ENCODE results near the gene GAPDHS. TPM values are rescaled to one million over a fixed set of nuclear protein-coding genes. Genes with fewer than 3 reads are reported as not detected.

The GAPDHS gene
- total RNA-seq, 4 donors from 2014 or later: not detected

DNA sequence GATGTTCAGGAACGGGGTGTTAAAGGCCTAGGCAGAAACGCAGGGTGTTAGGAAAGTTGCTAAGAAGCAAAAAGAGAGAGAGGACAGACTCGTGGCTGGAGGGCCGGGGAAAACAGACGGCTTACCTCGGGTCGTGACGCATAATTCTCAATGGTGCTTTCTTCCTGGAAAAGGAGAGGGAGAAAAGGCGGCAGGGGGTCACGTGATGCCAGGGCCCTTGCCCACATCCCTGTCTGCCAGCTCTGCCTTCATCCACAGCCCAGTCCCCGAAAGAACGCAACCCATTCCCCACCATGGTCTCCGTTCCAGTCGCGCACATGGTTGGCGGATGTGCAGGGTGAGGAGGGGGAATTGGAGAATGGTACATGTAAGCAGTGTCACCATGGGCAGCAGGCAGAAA is 44.6 kb upstream of the GAPDHS start:
- Histone ChIP-seq H3K27me3 (peaks cover 0 to 5% (median 0%) of the 10 kb centered on the region in 3 donors), H3K27ac (no peak overlapping the region), H3K36me3 (no peaks in the 10 kb centered on the region), H3K4me3 (no peak overlapping the region), H3K4me1 (no peaks in the 10 kb centered on the region), H3K9me3 (no peaks in the 10 kb centered on the region)
- intact Hi-C loops (cut with DNase I; ENCODE audit: low total_unique reads): no loop called here
- TF ChIP-seq POLR2A (IDR thresholded peaks at IDR 0.05): no peak
- TF ChIP-seq, protein P1, sequence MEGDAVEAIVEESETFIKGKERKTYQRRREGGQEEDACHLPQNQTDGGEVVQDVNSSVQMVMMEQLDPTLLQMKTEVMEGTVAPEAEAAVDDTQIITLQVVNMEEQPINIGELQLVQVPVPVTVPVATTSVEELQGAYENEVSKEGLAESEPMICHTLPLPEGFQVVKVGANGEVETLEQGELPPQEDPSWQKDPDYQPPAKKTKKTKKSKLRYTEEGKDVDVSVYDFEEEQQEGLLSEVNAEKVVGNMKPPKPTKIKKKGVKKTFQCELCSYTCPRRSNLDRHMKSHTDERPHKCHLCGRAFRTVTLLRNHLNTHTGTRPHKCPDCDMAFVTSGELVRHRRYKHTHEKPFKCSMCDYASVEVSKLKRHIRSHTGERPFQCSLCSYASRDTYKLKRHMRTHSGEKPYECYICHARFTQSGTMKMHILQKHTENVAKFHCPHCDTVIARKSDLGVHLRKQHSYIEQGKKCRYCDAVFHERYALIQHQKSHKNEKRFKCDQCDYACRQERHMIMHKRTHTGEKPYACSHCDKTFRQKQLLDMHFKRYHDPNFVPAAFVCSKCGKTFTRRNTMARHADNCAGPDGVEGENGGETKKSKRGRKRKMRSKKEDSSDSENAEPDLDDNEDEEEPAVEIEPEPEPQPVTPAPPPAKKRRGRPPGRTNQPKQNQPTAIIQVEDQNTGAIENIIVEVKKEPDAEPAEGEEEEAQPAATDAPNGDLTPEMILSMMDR (IDR thresholded peaks at IDR 0.05 in 4 of 5, conservative IDR thresholded peaks at IDR 0.05 in 1 of 5): no peak
- DNase-seq (no peak), ATAC-seq (no peak)
- in situ Hi-C loops (cut with MboI; ENCODE audit: low sequenced_read_pairs in 4 of 4): no loop called here

DNA sequence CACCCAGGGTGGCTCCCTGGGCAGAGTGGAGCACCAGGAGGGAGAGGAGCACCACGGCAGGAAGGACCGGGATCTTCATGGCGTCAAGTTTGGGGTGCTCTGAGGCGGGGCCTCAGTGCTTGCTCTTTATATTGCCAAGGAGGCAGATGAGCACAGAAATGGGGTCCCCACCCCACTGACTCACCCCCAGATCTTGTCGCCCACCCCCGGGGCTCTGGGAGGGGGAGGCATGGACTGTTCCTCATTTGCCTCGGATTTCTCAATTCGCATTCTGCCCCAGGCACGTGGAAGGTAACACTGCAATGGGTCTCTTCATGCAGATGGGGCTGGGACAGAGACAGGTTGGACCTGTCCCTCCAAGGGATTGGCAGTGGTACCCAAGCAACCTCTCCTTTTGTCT is 42.9 kb upstream of the GAPDHS start, which contains the start of gene KRTDAP:
Gene KRTDAP, minus strand, starts transcription at position 101 of the 400 bp plus-strand sequence. Its CDS starts 22 bp downstream, at position 79.
- no peaks in the 10 kb centered on the region for H3K9me3 ChIP-seq
- H3K36me3 ChIP-seq: no peaks in the 10 kb centered on the region
- ATAC-seq (no peak), DNase-seq (no peak)
- intact Hi-C loops (cut with DNase I; ENCODE audit: low total_unique reads): loop anchor here (10.0 kb wide), 1 partner anchor 136 kb away; the partner anchor contains the start of gene FFAR3
- in situ Hi-C loops (cut with MboI; ENCODE audit: low sequenced_read_pairs in 4 of 4): loop anchor here in 1 of 4 donors (10.0 kb wide), 1 partner anchor 146 kb away; the partner anchor contains the start of gene FFAR1
- no peak within 1 kb of the TSS for H3K27ac ChIP-seq
- H3K4me3 ChIP-seq: no peak within 1 kb of the TSS
- TF ChIP-seq, protein P1 (IDR thresholded peaks at IDR 0.05 in 4 of 5, conservative IDR thresholded peaks at IDR 0.05 in 1 of 5): no peak
- TF ChIP-seq POLR2A (IDR thresholded peaks at IDR 0.05): no peak
- H3K27me3 ChIP-seq: peaks cover 0 to 5% (median 0%) of the 10 kb centered on the region in 3 donors
- peaks cover 0 to 3% of the 10 kb centered on the region in 2 donors for H3K4me1 ChIP-seq

DNA sequence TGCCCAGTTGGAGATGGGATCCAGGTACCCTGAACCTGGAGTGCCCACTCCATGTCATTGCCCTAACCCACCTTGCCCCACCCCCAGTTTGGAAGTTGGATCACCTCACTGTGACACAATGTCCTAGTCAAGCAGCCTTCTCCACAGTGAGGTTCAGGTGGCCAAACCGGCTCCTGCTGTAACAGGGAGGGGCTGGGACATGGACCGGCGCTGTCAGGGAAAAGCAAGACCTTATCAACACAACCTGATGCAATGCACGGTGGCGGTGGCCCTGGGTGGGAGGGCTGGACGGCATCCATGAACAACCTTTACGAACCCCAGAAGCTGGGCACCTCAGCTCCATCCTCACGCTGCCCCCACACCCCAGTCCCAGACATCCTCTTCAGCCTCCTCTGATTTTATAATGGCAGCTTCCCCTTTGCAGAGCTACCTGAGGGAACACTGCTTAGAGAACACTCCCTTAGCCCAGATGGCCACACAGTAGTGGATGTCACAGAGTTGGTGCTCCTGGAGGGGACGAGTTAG is 41.4 kb upstream of the GAPDHS start:
- H3K27ac ChIP-seq: no peak overlapping the region
- in situ Hi-C loops (cut with MboI; ENCODE audit: low sequenced_read_pairs in 4 of 4): loop anchor here in 1 of 4 donors (10.0 kb wide), 1 partner anchor 147 kb away; the partner anchor contains the start of gene FFAR1
- no peak for DNase-seq
- intact Hi-C loops (cut with DNase I; ENCODE audit: low total_unique reads): loop anchor here (10.0 kb wide), 1 partner anchor 137 kb away; the partner anchor contains the start of gene FFAR3
- no peaks in the 10 kb centered on the region for H3K36me3 ChIP-seq
- no peaks in the 10 kb centered on the region for H3K9me3 ChIP-seq
- TF ChIP-seq, protein P1 (IDR thresholded peaks at IDR 0.05 in 4 of 5, conservative IDR thresholded peaks at IDR 0.05 in 1 of 5): no peak
- TF ChIP-seq POLR2A (IDR thresholded peaks at IDR 0.05): no peak
- H3K4me1 ChIP-seq: peaks cover 0 to 3% of the 10 kb centered on the region in 2 donors
- ATAC-seq: no peak
- H3K27me3 ChIP-seq: peaks cover 0 to 5% (median 0%) of the 10 kb centered on the region in 3 donors
- H3K4me3 ChIP-seq: no peak overlapping the region

DNA sequence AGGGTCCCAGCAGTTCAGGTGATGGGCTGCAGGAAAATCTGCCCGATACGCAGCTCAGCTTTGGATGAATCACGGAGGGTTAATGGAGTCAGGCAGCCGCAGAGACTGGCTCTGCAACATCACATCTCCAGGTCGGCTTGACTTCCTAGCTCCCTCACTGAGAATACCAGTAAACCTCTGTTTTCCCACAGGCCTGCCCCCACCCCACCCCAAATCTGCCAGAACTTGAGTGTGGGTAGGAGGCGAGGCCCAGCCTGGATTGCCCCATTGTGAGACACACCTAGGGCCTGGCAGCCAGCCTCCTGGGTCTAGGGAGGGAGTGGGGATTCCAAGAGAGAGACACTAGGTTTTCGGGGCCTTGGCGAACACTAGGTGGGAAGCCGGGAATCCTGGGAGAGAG is 39.3 kb upstream of the GAPDHS start:
- no peak for TF ChIP-seq POLR2A (IDR thresholded peaks at IDR 0.05)
- TF ChIP-seq, protein P1 (IDR thresholded peaks at IDR 0.05 in 4 of 5, conservative IDR thresholded peaks at IDR 0.05 in 1 of 5): no peak
- Histone ChIP-seq H3K27me3 (peaks cover 0 to 5% (median 0%) of the 10 kb centered on the region in 3 donors), H3K4me3 (no peak overlapping the region), H3K4me1 (peaks cover 0 to 3% of the 10 kb centered on the region in 2 donors), H3K9me3 (no peaks in the 10 kb centered on the region), H3K27ac (no peak overlapping the region), H3K36me3 (no peaks in the 10 kb centered on the region)
- ATAC-seq (no peak), DNase-seq (no peak)
- intact Hi-C loops (cut with DNase I; ENCODE audit: low total_unique reads) (loop anchor here (10.0 kb wide), 1 partner anchor 139 kb away; the partner anchor contains the start of gene FFAR3), in situ Hi-C loops (cut with MboI; ENCODE audit: low sequenced_read_pairs in 4 of 4) (loop anchor here in 1 of 4 donors (10.0 kb wide), 1 partner anchor 149 kb away; the partner anchor contains the start of gene FFAR1)
